ENCODE measurements around the gene CTSD. TPM values are rescaled to one million over a fixed set of nuclear protein-coding genes. Genes with fewer than 3 reads are reported as not detected.

The CTSD gene
- total RNA-seq, 1 donor from 2014 or later = 650 TPM

- peak; percentile 51 for DNase-seq (ENCODE audit: low read depth)
Observed at GRCh38 chr11:1746511-1746931, 17.2 kb downstream of the CTSD start.

DNA sequence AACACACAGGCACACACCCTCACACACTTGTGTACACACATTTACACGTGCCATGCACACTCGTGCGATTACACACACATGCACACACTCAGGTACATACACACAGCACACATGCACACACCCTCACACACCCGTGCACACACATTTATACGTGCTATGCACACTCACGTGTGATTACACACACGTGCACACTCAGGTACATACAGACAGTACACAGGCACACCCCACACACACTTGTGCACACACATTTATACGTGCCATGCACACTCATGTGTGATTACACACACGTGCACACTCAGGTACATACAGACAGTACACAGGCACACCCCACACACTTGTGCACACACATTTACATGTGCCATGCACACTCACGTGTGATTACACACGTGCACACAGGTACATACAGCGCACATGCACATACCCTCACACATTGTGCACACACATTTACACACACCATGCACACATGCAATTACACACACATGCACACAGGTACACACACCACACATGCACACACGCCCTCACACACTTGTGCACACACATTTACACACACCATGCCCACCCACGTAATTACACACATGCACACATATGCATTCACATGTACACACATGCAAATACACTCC, 17.9 kb downstream of the CTSD start:
- no peak for DNase-seq (ENCODE audit: low read depth)

GRCh38 chr11:1744891-1745700, 18.6 kb downstream of the CTSD start:
- DNase-seq (ENCODE audit: low read depth) = no peak

DNA sequence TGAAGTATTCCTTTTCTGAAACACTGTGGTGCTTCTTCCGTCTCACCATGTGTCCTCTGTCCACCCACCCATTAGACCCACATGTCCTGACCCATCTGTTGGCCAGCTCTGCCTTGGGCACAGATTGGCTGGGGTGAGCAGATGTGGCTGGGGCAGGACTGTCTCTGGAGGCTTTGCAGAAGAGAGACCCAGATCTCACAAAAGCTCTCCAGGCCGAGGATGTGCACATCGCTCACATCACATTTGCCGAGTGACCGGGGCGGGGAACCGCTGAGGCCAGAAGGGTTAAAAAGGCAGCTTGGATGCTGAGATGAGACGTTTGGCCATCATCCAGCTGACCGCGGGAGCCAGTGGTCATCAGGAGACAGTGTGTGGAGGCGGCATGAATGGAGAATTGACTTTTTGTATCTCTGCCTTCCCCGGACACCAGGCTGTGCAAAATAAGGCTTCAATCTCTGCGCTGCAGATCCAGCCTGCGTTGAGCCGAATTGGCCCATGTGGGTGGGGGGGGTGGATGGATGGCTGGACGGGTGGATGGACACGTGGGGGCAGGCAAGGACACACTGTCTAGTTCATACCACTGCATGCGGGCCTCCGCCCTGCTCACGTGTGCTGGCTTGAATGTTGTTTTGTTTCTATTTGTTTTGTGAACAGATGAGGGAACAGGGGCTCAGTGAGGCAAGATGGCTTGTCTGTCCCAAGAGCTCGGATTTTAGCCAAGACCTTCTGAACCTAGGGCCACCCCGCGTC, 19.4 kb downstream of the CTSD start:
- DNase-seq (ENCODE audit: low read depth) = no peak

GRCh38 chr11:1743585-1744136, 20.1 kb downstream of the CTSD start:
- DNase-seq (ENCODE audit: low read depth) = no peak

- DNase-seq (ENCODE audit: low read depth) = no peak
Observed at GRCh38 chr11:1742869-1743584, 20.7 kb downstream of the CTSD start.

DNA sequence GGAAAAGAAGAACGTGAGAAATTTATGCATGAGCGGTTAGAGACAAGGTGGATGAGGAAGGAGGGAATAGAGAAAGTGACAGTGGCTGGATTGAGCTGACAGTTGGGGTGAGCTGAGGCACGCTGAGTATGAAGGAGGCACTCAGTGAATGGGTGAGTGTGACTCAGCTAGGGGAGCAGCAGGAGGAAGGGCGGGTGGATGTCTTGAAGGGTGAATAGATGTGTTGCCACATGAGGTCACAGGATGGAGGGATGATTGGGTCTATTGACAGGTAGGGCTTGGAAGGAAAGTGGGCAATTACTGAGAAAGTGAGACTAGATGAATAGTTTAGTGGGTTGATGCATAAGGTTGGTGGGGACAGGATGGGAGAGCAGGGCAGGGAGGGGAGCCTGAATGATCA, 21.4 kb downstream of the CTSD start:
- DNase-seq (ENCODE audit: low read depth) = no peak

- no peak for DNase-seq (ENCODE audit: low read depth)
Observed at GRCh38 chr11:1741741-1742140, 22.0 kb downstream of the CTSD start.

GRCh38 chr11:1740786-1741530, 22.8 kb downstream of the CTSD start:
- DNase-seq (ENCODE audit: low read depth) = no peak

GRCh38 chr11:1739576-1739975, 24.2 kb downstream of the CTSD start:
- DNase-seq (ENCODE audit: low read depth) = no peak

DNA sequence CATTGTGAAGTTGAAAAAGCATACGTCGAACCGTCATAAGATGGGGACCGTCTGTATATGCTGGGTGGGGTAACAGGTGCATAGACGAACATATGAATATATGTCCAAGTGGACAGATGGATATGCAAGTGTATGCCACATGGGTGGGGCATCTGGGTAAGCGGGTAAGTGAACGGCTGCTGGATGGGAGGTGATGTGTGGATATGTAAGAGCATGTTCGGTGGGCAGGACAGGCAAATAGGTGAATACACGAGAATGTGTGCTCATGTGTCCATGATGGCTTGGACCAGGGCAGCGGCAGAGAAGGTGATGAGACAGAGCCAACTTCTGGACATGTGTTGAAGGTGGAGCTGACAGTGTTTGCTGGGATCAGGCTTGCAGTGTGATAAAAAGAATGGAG, 25.3 kb downstream of the CTSD start:
- no peak for DNase-seq (ENCODE audit: low read depth)

GRCh38 chr11:1737080-1737757, 26.5 kb downstream of the CTSD start:
- no peak for DNase-seq (ENCODE audit: low read depth)

DNA sequence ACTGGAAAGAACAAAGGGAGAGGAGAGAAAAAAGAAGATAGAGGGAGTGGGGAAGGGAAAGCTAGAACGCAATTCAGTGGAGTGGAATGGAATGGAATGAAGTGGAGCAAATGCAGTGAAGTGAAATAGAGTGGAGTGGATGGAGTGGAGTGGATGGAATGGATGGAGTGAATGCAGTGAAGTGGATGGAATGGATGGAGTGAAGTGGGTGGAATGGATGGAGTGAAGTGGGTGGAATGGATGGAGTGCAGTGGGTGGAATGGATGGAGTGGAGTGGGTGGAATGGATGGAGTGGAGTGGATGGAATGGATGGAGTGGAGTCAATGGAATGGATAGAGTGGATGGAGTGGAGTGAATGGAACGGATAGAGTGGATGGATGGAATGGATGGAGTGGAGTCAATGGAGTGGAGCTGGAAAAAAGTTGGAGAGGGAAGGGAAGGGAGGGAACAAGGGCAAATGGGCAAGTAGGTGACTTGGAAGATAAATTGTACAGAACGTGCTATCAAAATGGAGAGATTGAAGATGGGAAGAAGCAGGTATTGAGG, 27.2 kb downstream of the CTSD start:
- no peak for DNase-seq (ENCODE audit: low read depth)

DNA sequence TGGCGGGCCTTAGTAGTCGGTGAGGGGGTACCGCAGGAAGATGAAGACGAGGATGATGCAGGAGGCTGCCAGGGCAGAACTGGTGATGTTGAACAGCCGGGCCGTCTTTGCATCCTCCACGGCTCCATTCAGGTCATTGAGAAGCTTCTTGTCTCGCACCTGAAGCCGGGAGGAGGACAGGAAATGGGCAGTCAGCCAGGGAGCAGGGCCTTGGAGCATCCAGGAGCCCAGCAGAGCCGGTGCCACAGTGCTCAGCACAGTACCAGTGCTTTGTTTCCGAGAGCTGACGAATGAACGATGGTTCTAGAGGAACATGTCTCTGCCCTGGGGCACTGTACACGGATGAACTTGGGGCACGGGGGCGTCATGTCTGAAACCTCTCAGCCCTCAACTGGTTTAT, 28.5 kb downstream of the CTSD start:
- DNase-seq (ENCODE audit: low read depth) = no peak

- no peak for DNase-seq (ENCODE audit: low read depth)
Observed at GRCh38 chr11:1734641-1735081, 29.1 kb downstream of the CTSD start.

DNA sequence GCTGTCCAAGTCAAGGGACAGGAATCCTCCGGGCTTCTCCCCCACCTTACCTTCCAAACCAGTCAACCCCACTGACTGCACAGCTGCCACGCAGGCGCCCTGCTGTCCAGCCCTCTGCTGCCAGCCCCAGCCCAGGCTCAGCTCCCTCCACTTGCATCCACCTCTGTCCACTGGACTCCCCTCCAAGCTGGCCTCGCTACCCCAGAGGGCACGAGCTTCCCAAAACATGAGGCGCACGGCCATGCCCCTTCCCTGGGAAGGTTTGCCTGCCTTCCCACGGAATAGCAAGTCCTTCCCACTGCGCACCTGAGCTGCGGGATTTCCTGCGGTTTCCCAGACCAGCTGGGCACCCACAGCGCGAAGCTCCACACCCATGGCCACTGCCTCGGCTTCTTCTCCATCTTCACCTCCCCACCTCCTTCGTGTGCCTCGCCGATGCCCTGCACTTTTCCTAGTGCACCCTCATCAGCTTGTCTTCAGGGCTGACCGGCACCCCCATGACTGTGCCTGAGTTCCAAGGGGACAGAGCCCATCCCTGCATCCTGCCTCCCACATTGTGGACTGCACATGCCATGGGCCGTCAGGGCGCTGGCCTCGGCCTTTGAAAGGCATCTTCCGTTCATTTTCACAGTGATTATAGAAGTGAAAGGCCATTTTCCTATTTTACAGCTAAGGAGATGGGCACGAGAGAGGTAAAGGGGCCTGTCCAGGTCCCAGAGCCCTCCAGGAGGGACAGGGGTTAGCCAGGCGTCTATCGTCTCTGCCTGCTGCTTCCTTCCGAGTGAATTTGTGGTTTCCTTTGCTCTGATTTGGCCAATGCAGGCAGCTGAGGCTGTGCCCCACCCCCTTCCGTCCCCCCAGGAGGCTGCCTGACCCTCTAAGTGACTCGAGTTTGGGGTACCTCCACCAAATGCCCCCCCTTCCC, 29.7 kb downstream of the CTSD start:
- no peak for DNase-seq (ENCODE audit: low read depth)

DNA sequence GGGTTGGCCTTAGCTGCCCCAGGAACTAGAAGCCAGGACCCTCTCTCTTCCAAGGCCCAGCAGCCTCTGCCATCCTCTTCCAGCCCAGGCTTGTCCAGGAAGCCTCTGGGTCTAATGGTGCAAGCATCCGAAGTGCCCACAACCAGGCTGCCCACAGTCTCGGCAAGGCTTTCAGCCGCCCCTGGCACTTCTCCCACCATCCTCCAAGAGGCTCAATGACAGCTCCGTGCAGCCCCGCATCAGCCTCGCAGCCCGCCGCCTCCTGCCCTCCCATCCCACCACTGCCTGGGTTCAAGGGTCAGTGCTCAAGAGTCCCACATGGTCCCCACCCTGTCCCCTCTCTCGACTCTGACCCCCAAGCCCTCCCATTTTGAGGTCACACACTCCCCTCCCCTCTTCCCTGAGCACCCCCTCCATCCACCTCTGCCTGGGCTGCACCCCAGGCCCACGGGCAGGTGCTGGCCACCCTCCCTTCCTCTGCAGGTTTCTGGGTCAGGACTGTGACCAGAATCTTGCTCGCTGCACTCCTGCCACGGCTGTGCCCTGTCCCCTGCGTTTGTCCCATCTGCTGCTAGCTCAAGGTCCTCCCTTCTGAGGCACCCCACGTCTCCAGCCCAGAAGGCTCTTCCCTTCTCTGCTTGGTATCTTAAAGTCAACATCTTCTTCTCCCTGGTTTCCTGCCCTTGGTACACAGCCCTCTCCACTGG, 30.6 kb downstream of the CTSD start:
- DNase-seq (ENCODE audit: low read depth) = no peak
